Measurements from ENCODE around the gene NOL12.

DNA sequence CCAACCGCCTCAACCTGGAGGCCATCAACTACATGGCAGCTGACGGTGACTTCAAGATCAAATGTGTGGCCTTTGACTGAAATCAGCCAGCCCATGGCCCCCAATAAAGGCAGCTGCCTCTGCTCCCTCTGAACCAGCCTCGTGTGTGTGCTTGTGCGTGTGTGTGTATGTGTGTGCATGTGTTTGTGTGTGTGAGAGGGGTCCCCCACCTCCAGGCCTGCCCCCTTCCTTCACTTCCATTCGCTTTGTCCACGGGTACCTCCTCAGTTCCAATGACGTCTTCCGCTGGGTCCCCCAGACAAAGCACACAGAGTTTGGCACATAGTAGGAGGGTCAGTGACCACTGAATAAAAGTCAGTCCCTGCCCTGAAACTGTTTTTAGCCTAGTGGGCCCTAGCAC is 6.5 kb upstream of the NOL12 start:
- TF ChIP-seq, protein P1, sequence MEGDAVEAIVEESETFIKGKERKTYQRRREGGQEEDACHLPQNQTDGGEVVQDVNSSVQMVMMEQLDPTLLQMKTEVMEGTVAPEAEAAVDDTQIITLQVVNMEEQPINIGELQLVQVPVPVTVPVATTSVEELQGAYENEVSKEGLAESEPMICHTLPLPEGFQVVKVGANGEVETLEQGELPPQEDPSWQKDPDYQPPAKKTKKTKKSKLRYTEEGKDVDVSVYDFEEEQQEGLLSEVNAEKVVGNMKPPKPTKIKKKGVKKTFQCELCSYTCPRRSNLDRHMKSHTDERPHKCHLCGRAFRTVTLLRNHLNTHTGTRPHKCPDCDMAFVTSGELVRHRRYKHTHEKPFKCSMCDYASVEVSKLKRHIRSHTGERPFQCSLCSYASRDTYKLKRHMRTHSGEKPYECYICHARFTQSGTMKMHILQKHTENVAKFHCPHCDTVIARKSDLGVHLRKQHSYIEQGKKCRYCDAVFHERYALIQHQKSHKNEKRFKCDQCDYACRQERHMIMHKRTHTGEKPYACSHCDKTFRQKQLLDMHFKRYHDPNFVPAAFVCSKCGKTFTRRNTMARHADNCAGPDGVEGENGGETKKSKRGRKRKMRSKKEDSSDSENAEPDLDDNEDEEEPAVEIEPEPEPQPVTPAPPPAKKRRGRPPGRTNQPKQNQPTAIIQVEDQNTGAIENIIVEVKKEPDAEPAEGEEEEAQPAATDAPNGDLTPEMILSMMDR (IDR thresholded peaks at IDR 0.05), result no peak
- no peak for TF ChIP-seq POLR2A (IDR thresholded peaks at IDR 0.05)
